WI38 (cell line): ENCODE data around the gene TMEM106A.
"Not testable (repeated sequence)": the region's sequence is repeated elsewhere in the genome, so short reads cannot be mapped to it uniquely, and the experiment has no call there.

Experiments
- H3K4me3 ChIP-seq: 2 replicates; pipeline ENCODE4 v1.5.1; 2011; ENCODE audit warnings: low read depth, mild to moderate bottlenecking, control low read depth, low read length
- CTCF ChIP-seq: IDR thresholded peaks from 2 replicates; pipeline ENCODE4 v1.5.1; 2012; ENCODE audit warnings: low read depth, mild to moderate bottlenecking, control low read depth, low read length

TMEM106A gene

GRCh38 chr17:43175213-43176118 lies 36.2 kb upstream of the TMEM106A start:
- no peak overlapping the region for H3K4me3 ChIP-seq
- no peak for TF ChIP-seq CTCF

- H3K4me3 ChIP-seq, result no peak overlapping the region
- TF ChIP-seq CTCF, result no peak
Measured at GRCh38 chr17:43176119-43176570, 35.5 kb upstream of the TMEM106A start.

- H3K4me3 ChIP-seq, result no peak overlapping the region
- TF ChIP-seq CTCF, result no peak
Measured at GRCh38 chr17:43183921-43184320, 27.8 kb upstream of the TMEM106A start.

- not testable (repeated sequence) for H3K4me3 ChIP-seq
Measured at GRCh38 chr17:43186656-43187055, 25.0 kb upstream of the TMEM106A start.

- H3K4me3 ChIP-seq, result no peak overlapping the region
- TF ChIP-seq CTCF, result no peak
Measured at GRCh38 chr17:43193251-43193650, 18.4 kb upstream of the TMEM106A start.

- TF ChIP-seq CTCF, result no peak
- H3K4me3 ChIP-seq, result no peak overlapping the region
Measured at GRCh38 chr17:43199633-43200032, 12.0 kb upstream of the TMEM106A start.

GRCh38 chr17:43200127-43200526 lies 11.5 kb upstream of the TMEM106A start:
- H3K4me3 ChIP-seq, result no peak overlapping the region
- TF ChIP-seq CTCF, result no peak

GRCh38 chr17:43203013-43203412 lies 8.7 kb upstream of the TMEM106A start:
- not testable (repeated sequence) for H3K4me3 ChIP-seq
